ENCODE data around the gene CES4A. TPM values are rescaled to one million over a fixed set of nuclear protein-coding genes. Genes with fewer than 3 reads are reported as not detected.

CES4A gene
- total and polyA plus RNA-seq, 2 of the 13 experiments (the other 11 are each of a cell fraction or from before 2014, with no cell fraction given) = 0.09 to 0.17 TPM

DNA sequence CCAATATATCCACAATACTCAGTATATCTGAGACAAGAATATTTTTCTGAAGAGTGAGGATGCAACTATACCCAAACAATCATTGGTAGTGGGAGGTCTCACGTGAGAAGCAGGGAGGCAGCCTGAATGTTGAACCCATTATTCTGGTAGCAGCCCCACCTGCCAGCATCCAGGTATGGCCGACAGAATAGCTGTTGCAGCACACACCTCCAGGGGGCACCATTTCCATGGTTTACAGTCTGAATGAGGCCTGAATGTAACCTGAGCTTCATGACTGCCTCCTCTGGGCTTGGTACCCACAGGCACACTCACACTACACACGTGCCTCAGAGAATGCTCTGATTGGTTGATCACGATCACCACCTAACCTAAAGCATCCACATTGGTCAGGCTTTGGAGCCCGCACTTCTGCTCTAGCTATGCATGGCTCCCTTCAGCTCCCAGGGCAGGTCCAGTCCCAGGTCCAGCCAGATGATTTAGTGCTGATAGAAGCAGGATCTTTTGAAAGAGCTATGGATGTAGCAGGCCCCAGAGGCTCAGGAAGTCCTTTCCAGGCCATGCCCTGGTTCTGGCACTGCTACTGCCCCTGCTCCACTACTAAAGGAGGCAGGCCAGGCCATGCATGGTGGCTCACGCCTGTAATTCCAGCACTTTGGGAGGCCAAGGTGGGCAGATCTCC lies 29.6 kb downstream of the CES4A start (continued):
- TF ChIP-seq POGK (CRISPR knock-in tag; conservative IDR thresholded peaks at IDR 0.05) = peak; percentile 76; the same call in 1 of the 2 replicates
- TF ChIP-seq, protein P1, sequence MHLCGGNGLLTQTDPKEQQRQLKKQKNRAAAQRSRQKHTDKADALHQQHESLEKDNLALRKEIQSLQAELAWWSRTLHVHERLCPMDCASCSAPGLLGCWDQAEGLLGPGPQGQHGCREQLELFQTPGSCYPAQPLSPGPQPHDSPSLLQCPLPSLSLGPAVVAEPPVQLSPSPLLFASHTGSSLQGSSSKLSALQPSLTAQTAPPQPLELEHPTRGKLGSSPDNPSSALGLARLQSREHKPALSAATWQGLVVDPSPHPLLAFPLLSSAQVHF (CRISPR knock-in tag; IDR thresholded peaks at IDR 0.05) = no peak
- 0 out of 2 replicates have a peak, but pooled peaks have one; percentile 43 for TF ChIP-seq ZBTB4 (CRISPR knock-in tag; IDR thresholded peaks at IDR 0.05; ENCODE audit: borderline replicate concordance)
- TF ChIP-seq CHCHD3 (CRISPR knock-in tag; IDR thresholded peaks at IDR 0.05) = no peak
- no peak for TF ChIP-seq PRPF4 (IDR thresholded peaks at IDR 0.05; ENCODE audit: low read depth, low read length, poor library complexity, severe bottlenecking)
- TF ChIP-seq ZNF282 (IDR thresholded peaks at IDR 0.05; ENCODE audit: partially characterized antibody) = no peak
- TF ChIP-seq LCORL (IDR thresholded peaks at IDR 0.05) = no peak
- TF ChIP-seq LCORL (CRISPR knock-in tag; IDR thresholded peaks at IDR 0.05) = peak; percentile 76
- no peak for TF ChIP-seq ZBTB2 (CRISPR knock-in tag; IDR thresholded peaks at IDR 0.05; ENCODE audit: low read depth)
- no peak for TF ChIP-seq MEIS2 (CRISPR knock-in tag; IDR thresholded peaks at IDR 0.05)
- TF ChIP-seq MIER2 (CRISPR knock-in tag; IDR thresholded peaks at IDR 0.05) = peak; percentile 63
- peak; percentile 80 for TF ChIP-seq FOXC1 (CRISPR knock-in tag; IDR thresholded peaks at IDR 0.05; ENCODE audit: borderline replicate concordance)
- TF ChIP-seq ZNF317 (CRISPR knock-in tag; IDR thresholded peaks at IDR 0.05) = no peak
- TF ChIP-seq HIVEP1 (CRISPR knock-in tag; IDR thresholded peaks at IDR 0.05) = 0 out of 2 replicates have a peak, but pooled peaks have one; percentile 40
- TF ChIP-seq, protein P2, sequence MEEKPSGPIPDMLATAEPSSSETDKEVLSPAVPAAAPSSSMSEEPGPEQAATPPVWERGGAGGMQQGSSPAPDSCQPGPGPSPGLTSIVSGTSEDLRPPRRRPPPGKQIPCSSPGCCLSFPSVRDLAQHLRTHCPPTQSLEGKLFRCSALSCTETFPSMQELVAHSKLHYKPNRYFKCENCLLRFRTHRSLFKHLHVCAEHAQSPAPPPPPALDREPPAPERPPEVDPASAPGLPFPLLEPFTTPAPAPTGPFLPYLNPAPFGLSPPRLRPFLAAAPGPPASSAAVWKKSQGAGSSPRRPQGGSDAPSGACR (CRISPR knock-in tag; IDR thresholded peaks at IDR 0.05) = no peak
- TF ChIP-seq ZNF724P (CRISPR knock-in tag; IDR thresholded peaks at IDR 0.05; ENCODE audit: borderline replicate concordance) = 0 out of 2 replicates have a peak, but pooled peaks have one; percentile 17
- peak; percentile 76 for TF ChIP-seq TBX2 (CRISPR knock-in tag; IDR thresholded peaks at IDR 0.05; ENCODE audit: borderline replicate concordance)
- TF ChIP-seq ZNF264 (CRISPR knock-in tag; IDR thresholded peaks at IDR 0.05) = no peak
- TF ChIP-seq PHF20 (CRISPR knock-in tag; IDR thresholded peaks at IDR 0.05) = peak; percentile 44; the same call in 1 of the 2 replicates
- TF ChIP-seq ZNF761 (CRISPR knock-in tag; conservative IDR thresholded peaks at IDR 0.05) = no peak
- TF ChIP-seq NFIC (IDR thresholded peaks at IDR 0.05; ENCODE audit: low read length) = no peak
- peak; percentile 71; the same call in 1 of the 2 replicates for TF ChIP-seq TOPORS (CRISPR knock-in tag; IDR thresholded peaks at IDR 0.05)
- peak; percentile 80; the same call in 1 of the 2 replicates for TF ChIP-seq EED (CRISPR knock-in tag; IDR thresholded peaks at IDR 0.05)
